NCI-H1417 (cell line): ENCODE results near the gene STATH.
"Not testable (repeated sequence)": the region's sequence is repeated elsewhere in the genome, so short reads cannot be mapped to it uniquely, and the experiment has no call there.

ENCODE experiments used
- DNase-seq, 3 experiments: peaks; one replicate each; lab custom pipeline; 2025; lab: John Stamatoyannopoulos, UW

The STATH gene, protein sequence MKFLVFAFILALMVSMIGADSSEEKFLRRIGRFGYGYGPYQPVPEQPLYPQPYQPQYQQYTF

DNA sequence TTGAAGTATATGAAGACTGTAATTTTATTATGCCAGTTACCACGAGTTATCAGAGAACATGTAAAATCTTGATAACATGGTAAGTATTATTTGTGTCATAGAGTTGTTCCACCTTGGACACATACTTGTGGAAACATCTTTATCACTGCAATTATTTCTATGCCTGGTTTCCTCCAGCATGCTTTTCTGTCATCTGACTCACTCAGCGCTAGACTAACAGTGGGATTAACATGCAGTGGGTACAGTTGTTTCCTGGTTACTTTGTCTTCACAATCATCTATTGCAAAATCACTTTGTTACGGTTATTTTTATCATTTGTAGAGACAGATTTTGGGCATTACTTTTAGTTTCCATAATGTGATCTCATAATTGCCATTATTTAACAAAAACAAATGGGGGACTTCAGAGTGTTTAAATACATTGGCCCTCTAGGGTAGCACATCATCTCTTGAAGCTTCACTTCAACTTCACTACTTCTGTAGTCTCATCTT lies at the start of gene STATH:
STATH (plus strand) TSS at position 441 of the 491 bp plus-strand sequence. CDS start 2,472 bp downstream, outside the sequence.
- no peak for DNase-seq

DNA sequence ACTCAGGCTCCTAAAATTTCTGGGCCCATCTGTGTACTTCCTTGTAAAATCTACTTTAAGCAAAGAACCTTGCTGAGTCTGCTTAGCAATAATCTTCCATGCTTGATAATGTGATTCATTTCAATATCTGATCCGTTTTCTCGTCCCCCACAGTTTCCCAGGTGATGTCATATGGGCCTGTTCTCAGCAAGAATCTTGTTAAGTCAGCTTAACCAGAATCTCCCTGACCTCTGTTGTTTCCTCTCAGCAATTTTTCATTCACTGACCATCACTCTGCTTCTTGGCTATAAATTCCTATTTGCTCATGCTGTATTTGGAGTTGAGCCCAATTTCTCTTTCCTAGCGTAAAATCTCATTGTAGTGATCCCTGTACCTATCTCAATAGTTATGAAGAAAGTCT lies 44.2 kb upstream of the STATH start:
- DNase-seq = no peak

DNA sequence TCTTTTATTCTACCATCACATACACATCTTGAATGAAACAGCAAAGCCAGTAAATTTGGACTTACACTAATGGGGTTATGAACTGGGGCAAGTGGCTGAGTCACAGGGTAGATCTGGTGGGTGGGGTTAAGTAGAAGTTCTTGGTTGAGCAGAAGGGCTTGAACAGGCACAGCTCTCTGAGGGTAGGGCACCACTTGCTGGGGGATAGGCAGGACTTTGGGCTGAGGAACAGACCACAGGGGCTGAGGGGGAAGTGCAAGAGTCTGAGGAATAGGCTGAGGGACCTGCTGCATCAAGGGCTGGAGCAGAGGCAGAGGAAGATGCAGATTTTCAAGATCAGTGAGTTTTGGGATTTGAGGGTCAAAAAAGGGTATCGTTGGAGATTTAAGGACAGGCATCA lies 38.6 kb upstream of the STATH start:
- no peak for DNase-seq

DNA sequence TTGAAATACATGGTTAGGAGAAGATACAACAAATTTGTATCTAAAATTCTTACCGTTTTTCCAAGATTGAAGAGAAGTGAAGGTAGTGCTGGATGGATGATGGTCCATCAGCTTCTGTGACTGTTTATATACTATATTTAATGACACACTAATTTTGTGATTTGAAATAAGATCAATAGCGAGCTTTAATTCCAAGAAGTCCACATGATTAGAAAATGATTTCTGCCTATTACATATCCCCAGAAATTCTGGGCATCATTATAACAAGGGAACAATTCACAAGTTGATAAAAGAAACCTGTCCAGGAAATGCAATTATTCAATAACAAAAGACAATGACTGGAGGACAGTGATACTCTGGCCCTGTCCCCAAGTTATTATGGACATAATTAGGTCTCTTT lies 30.1 kb upstream of the STATH start, which contains the start of gene CSN2:
CSN2 (minus strand) TSS at position 101 of the 400 bp plus-strand sequence. CDS start 4,733 bp downstream, outside the sequence.
- peak in 1 of 3 experiments; percentile 5 for DNase-seq

DNA sequence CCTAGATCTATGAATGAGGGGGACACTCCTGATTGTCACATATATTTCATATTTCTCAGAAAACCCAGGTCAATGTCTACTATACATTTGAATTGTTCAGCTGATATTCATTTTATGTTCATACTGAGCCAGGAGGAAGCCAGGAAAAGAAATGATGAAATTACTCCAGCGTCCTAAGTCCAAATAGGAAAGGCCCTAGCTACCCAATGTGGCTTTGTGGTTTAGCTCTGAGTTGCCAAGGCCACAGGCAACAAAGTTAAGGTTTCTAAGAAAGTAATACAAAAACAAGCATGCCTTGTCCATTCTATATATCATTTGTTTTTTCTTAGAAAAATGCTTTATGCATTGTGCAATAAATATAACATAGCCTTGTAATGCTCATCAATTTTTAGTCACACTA lies 25.7 kb upstream of the STATH start:
- DNase-seq = no peak

DNA sequence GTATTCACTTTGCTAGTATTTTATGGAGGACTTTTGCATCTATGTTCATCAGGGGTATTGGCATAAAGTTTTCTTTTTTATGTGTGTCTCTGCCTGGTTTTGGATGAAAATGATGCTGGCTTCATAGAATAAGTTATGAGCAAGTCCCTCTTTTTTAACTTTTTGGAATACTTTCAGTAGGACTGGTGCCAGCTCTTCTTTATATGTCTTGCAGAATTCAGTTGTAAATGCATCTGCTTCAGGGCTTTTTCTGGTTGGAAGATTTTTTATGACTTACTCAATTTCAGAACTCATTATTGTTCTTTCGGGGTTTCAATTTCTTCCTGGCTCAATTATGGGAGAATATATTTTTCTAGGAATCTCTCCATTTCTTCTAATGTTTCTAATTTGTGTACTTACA lies 21.1 kb upstream of the STATH start:
- no peak for DNase-seq

DNA sequence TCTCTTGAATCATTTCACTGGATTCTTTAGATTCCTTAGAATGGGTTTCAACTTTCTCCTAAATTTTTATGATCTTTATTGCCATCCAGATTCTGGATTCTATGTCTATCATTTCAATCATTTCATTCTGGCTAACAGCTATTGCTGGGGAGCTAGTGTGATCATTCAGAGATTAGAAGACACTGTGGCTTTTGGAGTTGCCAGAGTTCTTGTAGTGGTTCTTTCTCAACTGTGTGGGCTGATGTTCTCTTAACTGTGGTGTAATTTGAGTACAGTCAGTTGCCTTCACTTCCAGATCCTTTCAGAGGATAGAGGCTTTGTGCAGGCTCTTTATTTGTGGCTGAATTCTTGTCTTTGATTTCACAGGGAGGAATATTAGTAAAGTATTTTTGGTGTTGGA lies 18.2 kb upstream of the STATH start:
- DNase-seq = no peak

DNA sequence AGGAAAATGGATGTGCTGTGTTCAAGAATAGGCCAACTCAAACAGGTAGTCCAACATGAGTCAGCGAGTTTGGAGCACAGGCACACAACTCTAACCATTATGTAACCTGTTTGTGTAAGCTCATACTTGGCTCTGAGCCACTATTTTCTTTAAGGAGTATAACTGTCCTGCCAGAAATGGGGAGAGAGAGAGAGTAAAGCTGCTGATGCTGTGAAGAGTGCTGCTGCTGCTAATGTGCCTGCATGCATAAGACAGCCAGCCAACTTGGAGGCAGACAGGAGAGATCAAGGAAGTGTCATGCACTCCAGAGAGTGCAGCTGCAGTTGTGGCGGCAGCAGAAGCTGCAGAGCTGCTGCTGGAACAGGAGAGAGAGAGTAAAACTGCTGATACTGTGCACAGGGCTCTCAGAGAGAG lies 11.7 kb upstream of the STATH start:
- DNase-seq = peak; percentile 15 to 51 (median 21)

DNA sequence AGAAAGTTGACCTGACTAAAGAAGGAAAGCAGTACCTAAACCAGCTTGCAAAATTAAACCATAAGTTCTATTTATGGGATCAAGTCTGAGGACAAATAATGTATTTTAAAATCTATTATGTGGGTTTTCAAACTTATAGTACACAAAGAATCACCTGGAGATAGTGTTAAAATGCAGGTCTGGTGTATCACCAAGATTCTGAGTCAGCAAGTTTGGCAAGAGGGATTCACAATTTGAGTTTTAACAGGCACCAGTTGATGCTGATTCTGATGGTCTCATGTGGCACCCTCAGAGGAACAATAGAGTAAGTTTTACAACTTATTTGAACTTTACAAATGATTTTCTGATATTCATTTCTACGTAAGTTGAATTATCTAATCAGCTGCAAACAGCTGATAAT lies 9.1 kb upstream of the STATH start:
- DNase-seq = no peak

DNA sequence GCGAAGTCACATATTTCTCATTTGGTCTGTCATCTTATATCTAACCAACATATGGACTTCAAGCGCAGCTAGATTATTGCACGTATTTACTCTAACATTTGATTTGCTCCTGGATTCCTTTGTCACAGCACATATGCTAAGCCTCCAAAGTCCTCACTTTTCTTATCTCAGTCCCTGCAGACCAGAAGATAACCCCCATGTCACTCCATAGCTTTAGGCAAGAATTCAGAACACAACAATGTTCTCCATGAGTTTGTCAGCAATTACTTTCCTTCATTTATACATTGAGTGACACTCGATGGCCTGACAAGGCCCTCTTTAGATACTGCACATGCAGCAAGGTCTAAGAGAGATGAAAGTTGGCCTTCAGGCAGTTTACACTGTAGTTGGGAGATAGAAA lies 4.8 kb upstream of the STATH start:
- no peak for DNase-seq

DNA sequence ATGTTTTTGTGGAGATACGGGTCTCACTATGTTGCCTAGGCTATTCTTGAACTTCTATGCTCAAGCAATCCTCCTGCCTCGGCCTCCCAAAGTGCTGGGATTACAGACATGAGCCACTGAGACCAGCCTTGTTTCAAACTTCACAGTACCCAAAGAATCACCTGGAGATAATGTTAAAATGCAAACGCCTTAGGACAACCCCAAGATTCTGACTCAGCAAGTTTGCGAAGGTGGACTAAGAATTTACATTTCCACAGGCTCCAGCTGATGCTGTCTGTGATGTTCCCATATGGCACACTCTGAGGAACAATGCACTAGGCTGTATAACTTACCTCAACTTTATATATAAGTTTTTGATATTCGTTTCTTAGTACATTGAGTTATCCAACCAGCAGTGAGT lies 984 bp upstream of the STATH start:
- DNase-seq = no peak

DNA sequence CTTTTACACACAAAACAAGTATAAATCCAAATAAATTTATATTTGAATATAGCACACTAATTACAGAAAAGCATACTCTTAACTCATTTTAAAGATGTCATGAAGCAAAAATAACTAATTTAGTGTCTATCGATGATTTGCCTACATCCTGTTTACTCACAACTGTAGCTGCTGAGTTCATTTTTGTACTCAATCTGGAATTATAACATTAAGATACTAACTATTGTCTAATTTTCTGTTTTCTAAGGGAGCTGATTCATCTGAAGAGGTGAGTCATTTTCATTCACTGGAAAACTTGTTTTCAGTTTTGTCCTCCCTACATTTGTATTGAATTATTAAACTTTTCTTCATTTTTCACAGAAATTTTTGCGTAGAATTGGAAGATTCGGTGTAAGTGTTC lies 3.7 kb downstream of the STATH start:
- no peak for DNase-seq

DNA sequence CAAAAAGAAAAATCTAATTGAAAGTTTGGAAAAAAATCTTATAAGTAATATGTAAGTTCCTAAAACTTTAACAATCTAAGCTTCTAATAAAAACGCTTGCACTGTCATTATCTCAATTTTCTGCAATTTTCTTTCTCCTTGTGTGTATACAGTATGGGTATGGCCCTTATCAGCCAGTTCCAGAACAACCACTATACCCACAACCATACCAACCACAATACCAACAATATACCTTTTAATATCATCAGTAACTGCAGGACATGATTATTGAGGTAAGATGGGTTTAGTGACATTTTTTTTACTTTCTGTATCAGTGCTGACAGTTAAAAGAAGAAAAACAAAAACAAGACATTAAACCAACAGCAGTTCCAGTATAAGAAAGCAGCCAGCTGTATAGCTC lies 4.9 kb downstream of the STATH start:
- no peak for DNase-seq

DNA sequence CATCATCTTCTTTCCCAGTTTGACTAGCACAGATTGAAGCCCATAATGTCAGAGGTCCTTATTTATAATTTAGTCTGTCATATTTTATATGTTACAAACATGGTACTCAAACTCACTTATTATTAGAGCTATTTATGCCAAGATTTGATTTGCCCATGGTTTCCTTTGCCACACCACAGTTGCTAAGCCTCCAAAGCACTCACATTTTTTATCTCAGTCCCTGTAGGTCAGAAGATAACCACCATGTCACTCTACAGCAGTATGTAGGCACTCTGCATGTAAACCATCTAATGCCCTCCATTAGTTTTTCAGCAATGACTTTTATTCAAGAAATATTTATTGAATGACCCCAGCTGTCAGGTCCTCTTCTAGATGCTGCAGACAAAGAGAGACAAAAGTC lies 6.7 kb downstream of the STATH start:
- DNase-seq = peak in 2 of 3 experiments; percentile 2 to 53

DNA sequence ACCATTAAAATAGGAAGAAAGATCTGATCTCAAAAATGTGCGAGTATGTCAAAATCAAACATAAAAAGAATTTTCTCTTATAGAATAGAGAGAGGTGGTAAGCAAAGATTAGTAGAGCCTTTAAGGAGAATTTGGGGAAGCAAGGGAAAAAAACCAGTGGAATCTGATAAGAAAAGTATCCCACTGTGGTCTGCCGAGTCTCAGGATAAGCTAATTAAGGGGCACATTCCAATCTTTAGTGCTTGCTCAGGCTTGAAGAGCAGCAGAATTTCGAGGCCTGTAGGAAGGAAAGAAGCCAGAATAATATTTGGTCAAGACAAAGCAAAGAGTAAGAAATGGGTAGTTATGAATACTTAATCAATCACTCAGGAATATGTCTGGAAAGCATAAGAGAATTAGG lies 13.0 kb downstream of the STATH start:
- DNase-seq = no peak

DNA sequence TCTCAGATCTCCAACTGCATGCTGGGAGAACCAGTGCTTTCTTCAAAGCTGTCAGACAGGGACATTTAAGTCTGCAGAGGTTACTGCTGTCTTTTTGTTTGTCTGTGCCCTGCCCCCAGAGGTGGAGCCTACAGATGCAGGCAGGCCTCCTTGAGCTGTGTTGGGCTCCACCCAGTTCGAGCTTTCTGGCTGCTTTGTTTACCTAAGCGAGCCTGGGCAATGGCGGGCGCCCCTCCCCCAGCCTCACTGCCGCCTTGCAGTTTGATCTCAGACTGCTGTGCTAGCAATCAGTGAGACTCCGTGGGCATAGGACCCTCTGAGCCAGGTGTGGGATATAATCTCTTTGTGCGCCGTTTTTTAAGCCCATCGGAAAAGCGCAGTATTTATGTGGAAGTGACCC lies 23.2 kb downstream of the STATH start:
- DNase-seq = not testable (repeated sequence)

DNA sequence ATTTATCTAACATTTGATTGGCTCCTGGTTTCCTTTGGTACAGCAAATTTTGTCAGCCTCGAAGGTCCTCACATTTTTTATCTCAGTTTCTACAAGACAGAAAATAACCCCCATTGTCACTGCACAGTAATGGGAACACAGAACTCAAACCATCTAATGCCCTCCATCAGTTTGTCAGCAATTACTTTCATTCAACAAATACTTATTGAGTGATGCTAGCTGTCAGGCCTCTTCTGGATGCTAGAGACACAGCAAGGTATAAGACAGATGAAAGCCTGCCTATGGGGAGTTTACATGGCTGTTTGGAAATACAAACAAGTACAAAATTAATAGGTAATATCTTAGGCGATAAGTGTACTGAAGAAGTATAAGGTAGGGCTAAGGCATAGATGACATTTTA lies 27.5 kb downstream of the STATH start:
- DNase-seq = no peak

DNA sequence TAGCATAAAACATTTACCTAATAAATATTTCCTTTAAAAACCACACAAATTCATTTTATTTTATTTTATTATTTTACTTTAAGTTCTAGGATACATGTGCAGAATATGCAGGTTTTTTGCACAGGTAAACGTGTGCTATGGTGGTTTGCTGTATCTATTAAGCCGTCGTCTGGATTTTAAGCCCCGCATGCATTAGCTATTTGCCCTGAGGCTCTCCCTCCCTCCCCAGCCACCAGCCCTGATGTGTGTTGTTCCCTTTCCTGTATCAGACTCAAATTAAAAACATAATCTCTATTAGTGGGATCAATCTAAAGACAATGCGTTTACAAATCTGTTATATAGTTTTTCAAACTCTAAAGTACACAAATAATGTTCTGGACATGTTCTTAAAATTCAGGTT lies 31.2 kb downstream of the STATH start:
- DNase-seq = peak in 1 of 3 experiments; percentile 2

DNA sequence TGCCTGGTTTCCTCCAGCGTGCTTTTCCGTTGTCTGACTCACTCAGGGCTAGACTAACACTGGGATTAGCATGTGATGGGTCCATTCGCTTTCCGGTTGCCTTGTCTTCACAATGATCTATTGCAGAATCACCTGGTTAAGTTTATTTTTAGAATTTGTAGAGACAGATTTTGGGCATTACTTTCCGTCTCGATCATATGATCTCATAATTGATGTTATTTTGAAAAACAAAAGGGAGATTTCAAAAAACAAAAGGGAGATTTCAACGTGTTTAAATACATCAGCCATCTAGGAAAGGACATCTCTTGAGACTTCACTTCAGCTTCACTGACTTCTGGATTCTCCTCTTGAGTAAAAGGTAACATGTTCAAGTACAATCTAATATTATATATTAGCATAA lies 32.4 kb downstream of the STATH start, which contains the start of gene HTN3:
HTN3 (plus strand) TSS at position 301 of the 400 bp plus-strand sequence. CDS start 2,282 bp downstream, outside the sequence.
- DNase-seq = not testable (repeated sequence)

DNA sequence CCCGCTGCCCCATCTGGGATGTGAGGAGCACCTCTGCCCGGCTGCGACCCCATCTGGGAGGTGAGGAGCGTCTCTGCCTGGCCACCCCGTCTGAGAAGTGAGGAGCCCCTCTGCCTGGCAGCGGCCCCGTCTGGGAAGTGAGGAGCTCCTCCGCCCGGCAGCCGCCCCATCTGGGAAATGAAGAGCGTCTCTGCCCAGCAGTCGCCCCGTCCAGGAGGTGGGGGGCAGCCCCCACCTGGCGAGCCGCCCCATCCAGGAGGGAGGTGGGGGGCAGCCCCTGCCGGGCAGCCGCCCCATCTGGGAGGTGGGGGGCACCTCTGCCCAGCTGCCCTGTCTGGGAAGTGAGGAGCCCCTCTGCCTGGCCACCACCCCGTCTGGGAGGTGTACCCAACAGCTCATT lies 41.8 kb downstream of the STATH start:
- DNase-seq = not testable (repeated sequence)

DNA sequence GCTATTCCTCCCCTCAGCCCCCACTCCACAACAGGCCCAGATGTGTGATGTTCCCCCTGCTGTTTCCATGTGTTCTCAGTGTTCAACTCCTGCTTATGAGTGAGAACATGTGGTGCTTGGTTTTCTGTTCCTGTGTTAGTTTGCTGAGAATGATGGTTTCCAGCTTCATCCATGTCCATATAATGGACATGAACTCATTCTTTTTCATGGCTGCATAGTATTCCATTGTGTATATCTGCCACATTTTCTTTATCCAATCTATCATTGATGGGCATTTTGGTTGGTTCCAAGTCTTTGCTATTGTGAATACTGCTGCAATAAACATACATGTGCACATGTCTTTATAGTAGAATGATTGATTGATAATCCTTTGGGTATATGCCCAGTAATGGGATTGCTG lies 44.2 kb downstream of the STATH start:
- DNase-seq = not testable (repeated sequence)

DNA sequence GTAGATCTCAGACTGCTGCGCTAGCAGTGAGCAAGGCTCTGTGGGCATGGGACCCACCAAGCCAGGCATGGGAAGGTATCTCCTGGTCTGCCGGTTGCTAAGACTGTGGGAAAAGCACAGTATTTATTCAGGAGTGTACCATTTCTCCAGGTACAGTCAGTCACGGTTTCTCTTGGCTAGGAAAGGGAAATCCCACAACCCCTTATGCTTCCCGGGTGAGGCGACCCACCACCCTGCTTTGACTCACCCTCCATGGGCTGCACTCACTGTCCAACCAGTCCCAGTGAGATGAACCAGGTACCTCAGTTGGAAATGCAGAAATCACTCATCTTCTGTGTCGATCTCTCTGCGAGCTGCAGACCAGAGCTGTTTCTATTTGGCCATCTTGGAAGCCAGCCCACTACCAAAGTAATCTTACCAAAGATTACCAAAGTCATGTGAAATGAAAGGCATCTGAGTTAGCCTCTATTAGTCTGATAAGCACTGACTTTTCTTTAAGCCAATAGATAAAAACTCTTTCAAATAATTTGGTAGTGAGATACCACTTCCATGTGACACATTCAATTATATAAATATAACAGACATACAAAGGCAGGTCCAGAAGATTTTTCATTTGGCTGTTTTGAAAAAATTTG lies 46.0 kb downstream of the STATH start:
- no peak for DNase-seq

DNA sequence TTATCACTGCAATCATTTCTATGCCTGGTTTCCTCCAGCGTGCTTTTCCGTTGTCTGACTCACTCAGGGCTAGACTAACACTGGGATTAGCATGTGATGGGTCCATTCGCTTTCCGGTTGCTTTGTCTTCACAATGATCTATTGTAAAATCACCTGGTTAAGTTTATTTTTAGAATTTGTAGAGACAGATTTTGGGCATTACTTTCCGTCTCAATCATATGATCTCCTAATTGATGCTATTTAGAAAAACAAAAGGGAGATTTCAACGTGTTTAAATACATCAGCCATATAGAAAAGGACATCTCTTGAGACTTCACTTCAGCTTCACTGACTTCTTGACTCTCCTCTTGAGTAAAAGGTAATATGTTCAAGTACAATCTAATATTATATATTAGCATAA lies 54.4 kb downstream of the STATH start, which contains the start of gene HTN1:
HTN1 (plus strand) TSS at position 301 of the 400 bp plus-strand sequence. CDS start 2,639 bp downstream, outside the sequence.
- DNase-seq = not testable (repeated sequence)
